ENCODE results near the gene ZFX.

- TF ChIP-seq, protein P1, sequence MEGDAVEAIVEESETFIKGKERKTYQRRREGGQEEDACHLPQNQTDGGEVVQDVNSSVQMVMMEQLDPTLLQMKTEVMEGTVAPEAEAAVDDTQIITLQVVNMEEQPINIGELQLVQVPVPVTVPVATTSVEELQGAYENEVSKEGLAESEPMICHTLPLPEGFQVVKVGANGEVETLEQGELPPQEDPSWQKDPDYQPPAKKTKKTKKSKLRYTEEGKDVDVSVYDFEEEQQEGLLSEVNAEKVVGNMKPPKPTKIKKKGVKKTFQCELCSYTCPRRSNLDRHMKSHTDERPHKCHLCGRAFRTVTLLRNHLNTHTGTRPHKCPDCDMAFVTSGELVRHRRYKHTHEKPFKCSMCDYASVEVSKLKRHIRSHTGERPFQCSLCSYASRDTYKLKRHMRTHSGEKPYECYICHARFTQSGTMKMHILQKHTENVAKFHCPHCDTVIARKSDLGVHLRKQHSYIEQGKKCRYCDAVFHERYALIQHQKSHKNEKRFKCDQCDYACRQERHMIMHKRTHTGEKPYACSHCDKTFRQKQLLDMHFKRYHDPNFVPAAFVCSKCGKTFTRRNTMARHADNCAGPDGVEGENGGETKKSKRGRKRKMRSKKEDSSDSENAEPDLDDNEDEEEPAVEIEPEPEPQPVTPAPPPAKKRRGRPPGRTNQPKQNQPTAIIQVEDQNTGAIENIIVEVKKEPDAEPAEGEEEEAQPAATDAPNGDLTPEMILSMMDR (IDR thresholded peaks at IDR 0.05), result no peak
- TF ChIP-seq EP300 (IDR thresholded peaks at IDR 0.05) (no peak), POLR2AphosphoS5 (IDR thresholded peaks at IDR 0.05) (no peak), POLR2A (IDR thresholded peaks at IDR 0.05) (no peak)
These were observed 4.3 kb downstream of the ZFX start for GRCh38 chrX:24153796-24154189.

Measured in suprapubic skin (tissue), 4 donors.